ENCODE data around the gene NEDD4.

NEDD4 gene

GRCh38 chr15:55993111-55993803 lies at the start of gene NEDD4:
Gene NEDD4, minus strand, starts transcription at chr15:55993612. Its CDS starts 57 bp downstream, at chr15:55993555.
- DNase-seq (ENCODE audit: low spot score): peak; percentile 90
- in situ Hi-C loops (cut with MboI; ENCODE audit: low sequenced_read_pairs, unreplicated experiment): no loop called here
- peak; percentile 79 for TF ChIP-seq CTCF (IDR thresholded peaks at IDR 0.05; ENCODE audit: borderline replicate concordance, control extremely low read depth, extremely low read depth, insufficient read depth, missing control alignments)

GRCh38 chr15:56042498-56042897 lies 49.1 kb upstream of the NEDD4 start:
- no peak for DNase-seq (ENCODE audit: low spot score)
- in situ Hi-C loops (cut with MboI; ENCODE audit: low sequenced_read_pairs, unreplicated experiment): no loop called here
- no peak for TF ChIP-seq CTCF (IDR thresholded peaks at IDR 0.05; ENCODE audit: borderline replicate concordance, control extremely low read depth, extremely low read depth, insufficient read depth, missing control alignments)

GRCh38 chr15:56042031-56042430 lies 48.6 kb upstream of the NEDD4 start:
- DNase-seq (ENCODE audit: low spot score): no peak
- no peak for TF ChIP-seq CTCF (IDR thresholded peaks at IDR 0.05; ENCODE audit: borderline replicate concordance, control extremely low read depth, extremely low read depth, insufficient read depth, missing control alignments)
- in situ Hi-C loops (cut with MboI; ENCODE audit: low sequenced_read_pairs, unreplicated experiment): no loop called here

- no peak for TF ChIP-seq CTCF (IDR thresholded peaks at IDR 0.05; ENCODE audit: borderline replicate concordance, control extremely low read depth, extremely low read depth, insufficient read depth, missing control alignments)
- in situ Hi-C loops (cut with MboI; ENCODE audit: low sequenced_read_pairs, unreplicated experiment): no loop called here
- DNase-seq (ENCODE audit: low spot score): no peak
Observed at GRCh38 chr15:56040081-56041035, 46.9 kb upstream of the NEDD4 start.

- in situ Hi-C loops (cut with MboI; ENCODE audit: low sequenced_read_pairs, unreplicated experiment): no loop called here
- DNase-seq (ENCODE audit: low spot score): no peak
- TF ChIP-seq CTCF (IDR thresholded peaks at IDR 0.05; ENCODE audit: borderline replicate concordance, control extremely low read depth, extremely low read depth, insufficient read depth, missing control alignments): no peak
Observed at GRCh38 chr15:56038707-56039106, 45.3 kb upstream of the NEDD4 start.

- DNase-seq (ENCODE audit: low spot score): no peak
- in situ Hi-C loops (cut with MboI; ENCODE audit: low sequenced_read_pairs, unreplicated experiment): no loop called here
- no peak for TF ChIP-seq CTCF (IDR thresholded peaks at IDR 0.05; ENCODE audit: borderline replicate concordance, control extremely low read depth, extremely low read depth, insufficient read depth, missing control alignments)
Observed at GRCh38 chr15:56038015-56038414, 44.6 kb upstream of the NEDD4 start.

All from GM13976 (cell line).